GM12878 (cell line): Measurements from ENCODE around the gene MAMDC2. TPM values are rescaled to one million over a fixed set of nuclear protein-coding genes. Genes with fewer than 3 reads are reported as not detected.

Experiments
- ATAC-seq: fragments of 200-7000 bp; cut with Tn5 transposase; 3 replicates; pipeline ENCODE4 v1.9.1; 2020; ENCODE audit warnings: mild to moderate bottlenecking, moderate library complexity
- BruUV-seq: library from RNA; stranded (reverse); fragments of 400-500 nt; replicated peaks from 2 replicates; lab custom pipeline; 2021; lab: Mats Ljungman, UMichigan
- CTCF ChIA-PET: fragments of 300-600 bp; sonication (Branson Sonifier 250); formaldehyde crosslinking; extraction: SDS; loops from one replicate; lab custom pipeline; 2021; ENCODE audit warnings: inconsistent platforms; lab: Yijun Ruan, JAX
- POLR2A ChIA-PET: fragments of 350-600 bp; formaldehyde crosslinking; extraction: SDS; loops from one replicate; lab custom pipeline; 2021; ENCODE audit warnings: inconsistent platforms; lab: Charles Lee
- RAD21 ChIA-PET: fragments of 300-600 bp; sonication (Branson Sonifier 250); formaldehyde crosslinking; loops from one replicate; lab custom pipeline; 2023; ENCODE audit warnings: antibody characterized with exemption; ENCODE audit not compliant: unreplicated experiment; lab: Charles Lee
- SMC1A ChIA-PET: fragments of 300-600 bp; sonication (Branson Sonifier 250); formaldehyde crosslinking; loops from one replicate; lab custom pipeline; 2023; ENCODE audit not compliant: unreplicated experiment, uncharacterized antibody; lab: Charles Lee
- DNase-seq: peaks from one replicate; pipeline ENCODE4 v3.0.0-alpha.2; 2011; ENCODE audit warnings: low read depth, low spot score
- FAIRE-seq: peaks from 3 replicates; lab custom pipeline; 2011; peaks lifted over from hg19 to GRCh38; lab: Jason Lieb, UNC
- H2AFZ ChIP-seq: 2 replicates; pipeline ENCODE4 v1.6.0; 2011; ENCODE audit warnings: low read depth, low read length, control low read depth; ENCODE audit not compliant: control insufficient read depth
- H3K27ac ChIP-seq: 2 replicates; pipeline ENCODE4 v1.5.1; 2011; ENCODE audit warnings: control low read depth; ENCODE audit not compliant: control insufficient read depth, insufficient read depth
- H3K27me3 ChIP-seq, 2 experiments: replicated peaks in 1 of 2; 2 replicates each; pipeline versions ENCODE4 v1.6.0 to v1.6.1; 2011; ENCODE audit warnings: low read length in 1 of 2; ENCODE audit not compliant: control insufficient read depth in 2 of 2, insufficient read depth in 2 of 2
- H3K36me3 ChIP-seq, 2 experiments: 2 replicates each; pipeline ENCODE4 v1.5.1; 2011; ENCODE audit warnings: low read length in 1 of 2; ENCODE audit not compliant: control insufficient read depth in 2 of 2, insufficient read depth in 2 of 2
- H3K4me1 ChIP-seq: 2 replicates; pipeline ENCODE4 v1.6.1; 2011; ENCODE audit warnings: mild to moderate bottlenecking, low read length, moderate library complexity, mixed read lengths; ENCODE audit not compliant: control insufficient read depth, insufficient read depth
- H3K4me2 ChIP-seq: 2 replicates; pipeline ENCODE4 v1.6.0; 2011; ENCODE audit warnings: control low read depth; ENCODE audit not compliant: control insufficient read depth, insufficient read depth
- H3K4me3 ChIP-seq: fragments of 200-600 bp; sonication (generic); 2 replicates; pipeline ENCODE4 v1.5.1; 2016
- H3K79me2 ChIP-seq: 2 replicates; pipeline ENCODE4 v1.6.0; 2011; ENCODE audit warnings: low read length; ENCODE audit not compliant: control insufficient read depth, insufficient read depth
- H3K9ac ChIP-seq: 2 replicates; pipeline ENCODE4 v1.8.0; 2011; ENCODE audit warnings: low read length, control low read depth, mixed read lengths; ENCODE audit not compliant: control insufficient read depth, insufficient read depth
- H3K9me3 ChIP-seq: replicated peaks from 3 replicates; pipeline ENCODE4 v1.5.1; 2011; ENCODE audit warnings: mild to moderate bottlenecking, low read length; ENCODE audit not compliant: control insufficient read depth, insufficient read depth
- H4K20me1 ChIP-seq: 2 replicates; pipeline ENCODE4 v1.6.0; 2011; ENCODE audit not compliant: control insufficient read depth, insufficient read depth
- CBX5 ChIP-seq: sonication (generic); IDR thresholded peaks from 2 replicates; pipeline ENCODE4 v1.6.1; 2016; ENCODE audit warnings: low read depth, moderate library complexity, mild to moderate bottlenecking, inconsistent platforms
- CEBPZ ChIP-seq: fragments of 150-350 bp; IDR thresholded peaks from 2 replicates; pipeline ENCODE4 v1.6.1; 2016; ENCODE audit warnings: low read depth, low read length
- EP300 ChIP-seq, 2 experiments: fragments of 150-350 bp in 1 of 2; IDR thresholded peaks; 2 replicates each; pipeline ENCODE4 v1.6.1; 2011 to 2012; ENCODE audit warnings: low read depth in 2 of 2, low read length in 2 of 2, borderline replicate concordance in 1 of 2, improper control_type of control experiment in 1 of 2, inconsistent platforms in 1 of 2; ENCODE audit not compliant: control insufficient read depth in 1 of 2
- ETV6 ChIP-seq, 2 experiments: fragments of 450-650 bp in 1 of 2; IDR thresholded peaks in 1 of 2; conservative IDR thresholded peaks in 1 of 2; 2 replicates each; pipeline ENCODE4 v1.6.1; 2014; ENCODE audit warnings: antibody characterized with exemption in 1 of 2, borderline replicate concordance in 1 of 2, low read depth in 1 of 2, mild to moderate bottlenecking in 1 of 2, moderate library complexity in 1 of 2
- FOS ChIP-seq: IDR thresholded peaks from 3 replicates; pipeline ENCODE4 v1.6.1; 2011; ENCODE audit warnings: borderline replicate concordance; ENCODE audit not compliant: insufficient read length; ENCODE audit errors: extremely low read depth
- RB1 ChIP-seq: fragments of 450-650 bp; formaldehyde crosslinking; IDR thresholded peaks from 2 replicates; pipeline ENCODE4 v1.6.1; 2017; ENCODE audit warnings: mild to moderate bottlenecking, borderline replicate concordance
- SPI1 ChIP-seq: IDR thresholded peaks from 2 replicates; pipeline ENCODE4 v1.6.1; 2011; ENCODE audit warnings: low read depth, mild to moderate bottlenecking, low read length, moderate library complexity, borderline replicate concordance; ENCODE audit not compliant: insufficient read depth
- WGBS: methylation state at CpG from one replicate; pipeline ENCODE4 v1.1.6; 2016; ENCODE audit warnings: low lambda C conversion rate; ENCODE audit not compliant: insufficient replicate concordance, insufficient coverage; ENCODE audit errors: missing lambda C conversion rate; 5-methylcytosine and 5-hydroxymethylcytosine counted together
- in situ Hi-C: fragments of 300-500 bp; cut with MboI; formaldehyde crosslinking; loops from 9 replicates; pipeline ENCODE4 v1.14.3; 2018; ENCODE audit warnings: mixed read lengths
- intact Hi-C: fragments of 100-400 bp; cut with micrococcal nuclease; formaldehyde crosslinking; loops from one replicate; pipeline ENCODE4 v1.14.2; 2022; ENCODE audit not compliant: unreplicated experiment
- polyA plus RNA-seq, 11 experiments: library from polyadenylated mRNA; depleted of rRNA in 4 of 11; unstranded in 6 of 11; stranded (reverse) in 5 of 11; fragments of >200 nt; fragmentation: Nextera tagmentation in 4 of 11; fragmentation: Illumina TruSeq in 1 of 11; extraction: Ambion mirVana in 4 of 11; extraction: Trizol in 1 of 11; gene quantifications; 1 replicate in 1 of 11; 2 replicates in 10 of 11; pipeline versions ENCODE4 v1.2.1 to v1.2.3, GENCODE V29; 2011 to 2016; ENCODE audit warnings: inconsistent platforms in 2 of 11, missing spikeins in 2 of 11, low read depth in 1 of 11
- total RNA-seq, 4 experiments: library from RNA; depleted of rRNA in 3 of 4; stranded (reverse); fragments of >200 nt in 3 of 4; fragmentation: Illumina TruSeq in 1 of 4; extraction: Trizol in 1 of 4; gene quantifications; 2 replicates each; pipeline versions ENCODE4 v1.2.1 to v1.2.3, GENCODE V29; 2013 to 2021

Gene MAMDC2
- total and polyA plus RNA-seq, 10 of the 15 experiments (the other 5 are each of a cell fraction or from before 2014, with no cell fraction given): 0.01 to 0.09 TPM; not detected in 8

DNA sequence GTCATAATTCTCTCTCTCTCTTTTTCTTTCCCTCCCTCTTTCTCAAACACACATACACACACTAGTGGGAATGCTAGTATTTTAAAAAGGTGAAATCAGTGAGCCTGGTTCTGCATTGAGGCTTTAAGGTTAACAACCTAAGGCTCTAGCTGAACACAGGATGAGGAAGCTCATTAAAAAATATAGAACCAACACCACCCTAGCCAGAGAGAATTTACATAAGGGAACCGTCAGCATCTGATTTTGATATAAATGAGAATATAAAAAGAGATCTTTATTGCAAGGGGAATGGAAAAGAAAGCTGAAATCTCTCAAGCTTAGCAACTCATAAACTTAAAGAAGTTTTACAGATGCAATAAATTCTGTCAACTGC is 100.5 kb downstream of the MAMDC2 start:
- Histone ChIP-seq H3K4me1 (no peaks in the 10 kb centered on the region), H4K20me1 (no peaks in the 10 kb centered on the region), H3K79me2 (no peaks in the 10 kb centered on the region), H2AFZ (no peak overlapping the region), H3K27me3 (no peaks in the 10 kb centered on the region; a peak in 1 of 4 replicates), H3K9me3 (no peaks in the 10 kb centered on the region), H3K4me2 (no peak overlapping the region), H3K9ac (no peak overlapping the region), H3K4me3 (no peak overlapping the region), H3K36me3 (no peaks in the 10 kb centered on the region), H3K27ac (no peak overlapping the region)
- ChIA-PET POLR2A (no interaction called here), SMC1A (interaction anchor here (0.6 to 1.4 kb wide), 2 partner anchors 12 to 431 kb away, joined by 3 read pairs; no protein-coding TSS in a partner anchor), RAD21 (no interaction called here), CTCF (interaction anchor here (0.6 kb wide), 1 partner anchor 533 kb away, joined by 4 read pairs; no protein-coding TSS in a partner anchor)
- no TSS peak for BruUV-seq
- no peak for DNase-seq
- intact Hi-C loops (no loop called here), in situ Hi-C loops (no loop called here)
- WGBS: 0% methylated on average over 1 of the region's 1 CpG
- ATAC-seq: no peak
- no peak for FAIRE-seq
- TF ChIP-seq CBX5: no peak
- no peak for TF ChIP-seq RB1
- TF ChIP-seq CEBPZ: no peak
- TF ChIP-seq FOS: no peak
- no peak for TF ChIP-seq ETV6 (conservative IDR thresholded peaks at IDR 0.05 in 1 of 2, IDR thresholded peaks at IDR 0.05 in 1 of 2; ENCODE audit: borderline replicate concordance in 1 of 2, low read depth in 1 of 2)
- TF ChIP-seq EP300 (IDR thresholded peaks at IDR 0.05; ENCODE audit: borderline replicate concordance in 1 of 2, control insufficient read depth in 1 of 2, low read depth in 2 of 2, low read length in 2 of 2): no peak
- no peak for TF ChIP-seq SPI1
